Smooth muscle cell (in vitro differentiated cells): ENCODE results near the gene RXRA. TPM values are rescaled to one million over a fixed set of nuclear protein-coding genes. Genes with fewer than 3 reads are reported as not detected.

ENCODE experiments used
- DNase-seq: peaks from one replicate; lab custom pipeline; 2025; ENCODE audit not compliant: unreplicated experiment; lab: John Stamatoyannopoulos, UW
- H2AFZ ChIP-seq: fragments of 200-600 bp; sonication (generic); 2 replicates; pipeline ENCODE4 v1.6.0; 2016; ENCODE audit warnings: antibody characterized with exemption, low read depth, mild to moderate bottlenecking
- H3F3A ChIP-seq: fragments of 200-600 bp; sonication (generic); 2 replicates; pipeline ENCODE4 v1.6.0; 2017; ENCODE audit warnings: antibody characterized with exemption, low read depth
- H3K27ac ChIP-seq: fragments of 200-600 bp; sonication (generic); 2 replicates; pipeline ENCODE4 v1.5.1; 2016; ENCODE audit warnings: low read depth, mild to moderate bottlenecking
- H3K27me3 ChIP-seq: fragments of 200-600 bp; sonication (generic); 2 replicates; pipeline ENCODE4 v1.6.1; 2016; ENCODE audit warnings: low read depth, mild to moderate bottlenecking
- H3K36me3 ChIP-seq: fragments of 200-600 bp; sonication (generic); 2 replicates; pipeline ENCODE4 v1.5.1; 2016; ENCODE audit warnings: low read depth
- H3K4me1 ChIP-seq: fragments of 200-600 bp; sonication (generic); 2 replicates; pipeline ENCODE4 v1.5.1; 2016; ENCODE audit warnings: low read depth
- H3K4me2 ChIP-seq: fragments of 200-600 bp; sonication (generic); 2 replicates; pipeline ENCODE4 v1.6.0; 2016; ENCODE audit warnings: mild to moderate bottlenecking
- H3K4me3 ChIP-seq: fragments of 200-600 bp; sonication (generic); 2 replicates; pipeline ENCODE4 v1.5.1; 2016; ENCODE audit warnings: mild to moderate bottlenecking
- H3K79me2 ChIP-seq: fragments of 200-600 bp; sonication (generic); 2 replicates; pipeline ENCODE4 v1.6.0; 2016; ENCODE audit warnings: low read depth, mild to moderate bottlenecking
- H3K9ac ChIP-seq: fragments of 200-600 bp; sonication (generic); 2 replicates; pipeline ENCODE4 v1.6.0; 2016; ENCODE audit warnings: low read depth
- H3K9me3 ChIP-seq: fragments of 200-600 bp; sonication (generic); replicated peaks from 2 replicates; pipeline ENCODE4 v1.5.1; 2016; ENCODE audit warnings: low read depth
- H4K20me1 ChIP-seq: fragments of 200-600 bp; sonication (generic); 2 replicates; pipeline ENCODE4 v1.6.0; 2016; ENCODE audit warnings: low read depth
- CTCF ChIP-seq: fragments of 200-600 bp; sonication (generic); IDR thresholded peaks from 2 replicates; pipeline ENCODE4 v1.5.1; 2017; ENCODE audit warnings: borderline replicate concordance, mild to moderate bottlenecking, antibody characterized with exemption; ENCODE audit not compliant: insufficient read depth, poor library complexity, severe bottlenecking
- WGBS: methylation state at CpG from one replicate; pipeline ENCODE4 v1.1.7; 2016; ENCODE audit warnings: low lambda C conversion rate; 5-methylcytosine and 5-hydroxymethylcytosine counted together
- polyA plus RNA-seq: library from polyadenylated mRNA; unstranded; fragments of >200 nt; fragmentation: Nextera tagmentation; extraction: Ambion mirVana; gene quantifications from 2 replicates; pipeline ENCODE4 v1.2.1, GENCODE V29; 2016
- total RNA-seq: library from RNA; depleted of rRNA; stranded (reverse); fragments of >200 nt; gene quantifications from 2 replicates; pipeline ENCODE4 v1.2.3, GENCODE V29; 2014

The RXRA gene
- total and polyA plus RNA-seq, 2 experiments from 2014 or later = 8.9 to 23.1 TPM

DNA sequence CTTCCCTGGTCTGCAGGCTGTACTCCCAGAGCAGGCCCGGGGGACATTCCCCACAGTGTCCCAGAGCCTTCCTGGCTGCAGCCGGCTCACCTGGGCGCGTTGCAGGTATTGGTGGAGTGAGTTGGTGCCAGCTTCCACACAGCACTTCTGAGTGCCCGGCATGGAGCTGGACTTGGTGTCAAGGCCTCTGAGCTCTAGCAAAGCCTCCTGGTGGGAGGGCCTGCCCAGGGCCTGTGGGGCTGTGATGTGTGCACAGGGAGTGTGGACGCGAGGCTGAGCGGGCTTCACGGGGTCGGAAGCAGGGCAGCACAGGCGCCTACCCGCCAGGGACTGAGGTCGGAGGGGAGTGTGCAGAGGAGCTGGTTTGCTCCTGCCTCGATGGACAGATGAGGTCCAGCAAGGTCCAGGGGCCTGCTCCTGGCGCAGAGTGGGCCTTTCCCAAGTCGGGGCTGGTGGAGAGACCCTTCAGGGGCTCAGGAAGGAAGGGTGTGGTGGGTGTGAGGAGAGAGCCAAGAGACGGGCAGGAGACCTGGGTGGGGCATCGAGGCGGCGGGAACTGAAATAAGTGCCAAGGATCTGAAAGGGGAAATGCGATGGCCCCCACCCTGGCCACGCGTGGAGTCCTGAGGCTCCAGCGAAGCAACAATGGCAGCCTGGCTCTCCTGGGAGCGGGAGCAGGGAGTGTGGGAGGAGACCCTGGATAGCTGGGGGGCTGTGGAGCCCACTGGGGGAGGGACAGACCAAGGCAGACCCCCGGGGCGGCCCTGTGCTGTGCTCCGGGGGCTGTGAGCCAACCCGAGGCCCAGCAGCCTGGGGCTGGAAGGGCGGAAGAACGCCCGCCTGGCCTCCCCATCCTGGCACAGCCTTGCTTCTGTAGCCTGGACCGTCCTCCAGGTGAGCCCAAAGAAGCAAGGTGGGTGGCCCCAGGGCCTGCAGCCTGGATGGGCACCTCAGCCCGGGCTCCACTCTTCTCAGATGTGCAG is 78.4 kb downstream of the RXRA start:
- WGBS = 95% methylated on average over 31 of the region's 34 CpGs
- peaks cover 100% of the 10 kb centered on the region for H4K20me1 ChIP-seq
- H3K36me3 ChIP-seq = no peaks in the 10 kb centered on the region
- peaks cover 8% of the 10 kb centered on the region for H3F3A ChIP-seq
- no peak overlapping the region for H2AFZ ChIP-seq
- no peak overlapping the region for H3K27ac ChIP-seq
- DNase-seq = no peak
- H3K4me3 ChIP-seq = no peak overlapping the region
- H3K4me2 ChIP-seq = peak overlapping the region; percentile 17
- H3K27me3 ChIP-seq = no peaks in the 10 kb centered on the region
- no peaks in the 10 kb centered on the region for H3K9me3 ChIP-seq
- H3K79me2 ChIP-seq = peaks cover 16% of the 10 kb centered on the region
- peaks cover 11% of the 10 kb centered on the region for H3K4me1 ChIP-seq
- TF ChIP-seq CTCF = no peak
- no peak overlapping the region for H3K9ac ChIP-seq

GRCh38 chr9:134405527-134405926 is 79.3 kb downstream of the RXRA start:
- Histone ChIP-seq H3K4me3 (no peak overlapping the region), H3K4me1 (peaks cover 11% of the 10 kb centered on the region), H2AFZ (no peak overlapping the region), H3K9ac (no peak overlapping the region), H3K36me3 (no peaks in the 10 kb centered on the region), H3K9me3 (no peaks in the 10 kb centered on the region), H4K20me1 (peaks cover 100% of the 10 kb centered on the region), H3K27ac (peak overlapping the region; percentile 82), H3K79me2 (peaks cover 11% of the 10 kb centered on the region), H3K27me3 (no peaks in the 10 kb centered on the region), H3F3A (peaks cover 8% of the 10 kb centered on the region), H3K4me2 (no peak overlapping the region)
- DNase-seq = no peak
- no peak for TF ChIP-seq CTCF
- WGBS = 96% methylated on average over 9 of the region's 9 CpGs

- Histone ChIP-seq H3K4me3 (no peak overlapping the region), H3K9ac (peak overlapping the region; percentile 32)
These were observed 80.3 kb downstream of the RXRA start for GRCh38 chr9:134406366-134407120.

More at GRCh38 chr9:134406366-134407120, 80.3 kb downstream of the RXRA start:
- no peak for DNase-seq
- Histone ChIP-seq H3K27ac (peak overlapping the region; percentile 82), H3K27me3 (no peaks in the 10 kb centered on the region), H3F3A (peaks cover 8% of the 10 kb centered on the region), H3K9me3 (no peaks in the 10 kb centered on the region), H3K36me3 (no peaks in the 10 kb centered on the region), H2AFZ (no peak overlapping the region), H3K4me1 (peaks cover 14% of the 10 kb centered on the region), H4K20me1 (peaks cover 100% of the 10 kb centered on the region), H3K4me2 (peak overlapping the region; percentile 76), H3K79me2 (peaks cover 5% of the 10 kb centered on the region)
- no peak for TF ChIP-seq CTCF
- 58% methylated on average over 23 of the region's 23 CpGs for WGBS
